AG04450 (cell line): ENCODE measurements around the gene PLA2G4F. TPM values are rescaled to one million over a fixed set of nuclear protein-coding genes. Genes with fewer than 3 reads are reported as not detected.

Source experiments
- CTCF ChIA-PET: fragments of 300-600, 350-600 bp; formaldehyde crosslinking; extraction: SDS; loops from one replicate; lab custom pipeline; 2022; ENCODE audit warnings: antibody characterized with exemption, inconsistent platforms; lab: Charles Lee
- POLR2A ChIA-PET: fragments of 350-600 bp; formaldehyde crosslinking; extraction: SDS; loops from one replicate; lab custom pipeline; 2021; ENCODE audit warnings: antibody characterized with exemption, inconsistent platforms; lab: Yijun Ruan, JAX
- DNase-seq: peaks from one replicate; pipeline ENCODE4 v3.0.0-alpha.2; 2011; ENCODE audit warnings: low read depth, low spot score
- H3K27ac ChIP-seq: one replicate; pipeline ENCODE4 v1.5.1; 2012; ENCODE audit warnings: low read depth, low read length, control low read depth
- H3K27me3 ChIP-seq: one replicate; pipeline ENCODE4 v1.6.0; 2012; ENCODE audit warnings: low read length; ENCODE audit not compliant: control insufficient read depth, insufficient read depth
- H3K4me3 ChIP-seq: 2 replicates; pipeline ENCODE4 v1.5.1; 2011; ENCODE audit warnings: mild to moderate bottlenecking, low read depth, low read length, control low read depth
- H3K9me3 ChIP-seq: 2 replicates; pipeline ENCODE4 v1.5.1; 2012; ENCODE audit warnings: low read length; ENCODE audit not compliant: control insufficient read depth, insufficient read depth
- polyA plus RNA-seq: library from polyadenylated mRNA; depleted of rRNA; stranded (reverse); fragments of >200 nt; gene quantifications from 2 replicates; pipeline ENCODE4 v1.2.3, GENCODE V29; 2011
- TF ChIP-seq, protein P1 (sequence below): IDR thresholded peaks from 2 replicates; pipeline ENCODE4 v1.5.1; 2011; ENCODE audit warnings: low read depth, low read length, control low read depth, inconsistent platforms

Gene PLA2G4F
- polyA plus RNA-seq, 1 experiment: not detected

DNA sequence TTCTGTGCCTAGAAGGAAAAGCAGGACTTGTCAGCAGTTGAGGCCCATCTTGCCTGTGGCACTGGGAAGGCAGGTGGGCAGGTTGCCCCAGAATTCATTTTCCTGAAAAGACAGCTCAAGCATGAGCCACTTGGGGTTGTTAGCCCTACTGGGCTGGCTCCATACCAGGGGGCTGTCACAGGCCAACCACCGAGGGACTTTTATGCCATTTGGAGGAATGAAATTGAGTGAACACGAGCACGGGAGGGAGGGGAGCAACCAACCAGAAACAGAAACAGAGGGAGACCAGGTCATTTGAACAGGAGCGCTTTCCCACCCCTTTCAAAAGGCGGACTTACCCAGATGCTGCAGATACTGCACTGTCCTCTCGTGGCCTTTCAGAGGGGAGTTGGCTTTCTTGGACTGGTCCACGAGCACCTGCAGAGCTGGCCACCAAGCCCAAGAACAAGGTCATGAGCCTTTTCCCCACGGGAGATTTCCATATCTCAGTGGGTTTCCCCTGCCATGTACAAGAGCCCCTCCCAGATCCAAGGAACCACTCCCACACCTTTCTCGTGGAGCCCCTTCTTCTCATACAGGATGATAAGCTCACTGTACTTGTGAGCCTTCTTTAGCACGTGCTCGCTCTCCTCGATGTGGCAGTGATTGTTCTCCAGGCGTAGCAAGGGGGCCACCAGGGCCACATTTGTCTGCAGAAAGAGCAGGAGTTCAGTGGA, 9.9 kb upstream of the PLA2G4F start:
- POLR2A ChIA-PET: no interaction called here
- Histone ChIP-seq H3K4me3 (no peak overlapping the region), H3K27ac (no peak overlapping the region), H3K9me3 (no peaks in the 10 kb centered on the region), H3K27me3 (no peaks in the 10 kb centered on the region)
- TF ChIP-seq, protein P1, sequence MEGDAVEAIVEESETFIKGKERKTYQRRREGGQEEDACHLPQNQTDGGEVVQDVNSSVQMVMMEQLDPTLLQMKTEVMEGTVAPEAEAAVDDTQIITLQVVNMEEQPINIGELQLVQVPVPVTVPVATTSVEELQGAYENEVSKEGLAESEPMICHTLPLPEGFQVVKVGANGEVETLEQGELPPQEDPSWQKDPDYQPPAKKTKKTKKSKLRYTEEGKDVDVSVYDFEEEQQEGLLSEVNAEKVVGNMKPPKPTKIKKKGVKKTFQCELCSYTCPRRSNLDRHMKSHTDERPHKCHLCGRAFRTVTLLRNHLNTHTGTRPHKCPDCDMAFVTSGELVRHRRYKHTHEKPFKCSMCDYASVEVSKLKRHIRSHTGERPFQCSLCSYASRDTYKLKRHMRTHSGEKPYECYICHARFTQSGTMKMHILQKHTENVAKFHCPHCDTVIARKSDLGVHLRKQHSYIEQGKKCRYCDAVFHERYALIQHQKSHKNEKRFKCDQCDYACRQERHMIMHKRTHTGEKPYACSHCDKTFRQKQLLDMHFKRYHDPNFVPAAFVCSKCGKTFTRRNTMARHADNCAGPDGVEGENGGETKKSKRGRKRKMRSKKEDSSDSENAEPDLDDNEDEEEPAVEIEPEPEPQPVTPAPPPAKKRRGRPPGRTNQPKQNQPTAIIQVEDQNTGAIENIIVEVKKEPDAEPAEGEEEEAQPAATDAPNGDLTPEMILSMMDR: no peak
- DNase-seq: no peak
- CTCF ChIA-PET: interaction anchor here (0.7 kb wide), 1 partner anchor 219 kb away, joined by 3 read pairs; no protein-coding TSS in a partner anchor

DNA sequence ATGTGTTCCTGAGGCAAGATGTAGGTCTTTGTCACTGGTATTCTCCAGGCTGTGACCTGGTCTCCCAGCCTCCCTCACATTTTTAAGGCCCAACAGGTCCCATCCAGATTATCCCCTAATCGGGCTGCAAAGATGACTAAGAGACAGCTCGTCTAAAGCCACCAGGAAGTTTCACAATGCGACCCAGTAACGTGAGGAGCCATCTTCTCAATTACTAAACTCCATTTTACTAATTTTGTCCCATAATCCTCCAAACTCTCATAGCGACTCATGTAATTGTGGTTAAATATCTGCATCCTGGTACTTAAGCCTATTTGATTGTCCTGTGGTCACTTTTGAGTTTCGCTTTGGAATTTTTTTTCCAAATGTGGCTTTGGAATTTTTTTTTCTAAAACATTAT, 8.7 kb upstream of the PLA2G4F start:
- no peaks in the 10 kb centered on the region for H3K27me3 ChIP-seq
- TF ChIP-seq, protein P1: no peak
- DNase-seq: no peak
- ChIA-PET CTCF (no interaction called here), POLR2A (interaction anchor here (0.6 kb wide), 1 partner anchor 97 kb away, joined by 4 read pairs; no protein-coding TSS in a partner anchor)
- H3K4me3 ChIP-seq: no peak overlapping the region
- H3K9me3 ChIP-seq: no peaks in the 10 kb centered on the region
- H3K27ac ChIP-seq: no peak overlapping the region

DNA sequence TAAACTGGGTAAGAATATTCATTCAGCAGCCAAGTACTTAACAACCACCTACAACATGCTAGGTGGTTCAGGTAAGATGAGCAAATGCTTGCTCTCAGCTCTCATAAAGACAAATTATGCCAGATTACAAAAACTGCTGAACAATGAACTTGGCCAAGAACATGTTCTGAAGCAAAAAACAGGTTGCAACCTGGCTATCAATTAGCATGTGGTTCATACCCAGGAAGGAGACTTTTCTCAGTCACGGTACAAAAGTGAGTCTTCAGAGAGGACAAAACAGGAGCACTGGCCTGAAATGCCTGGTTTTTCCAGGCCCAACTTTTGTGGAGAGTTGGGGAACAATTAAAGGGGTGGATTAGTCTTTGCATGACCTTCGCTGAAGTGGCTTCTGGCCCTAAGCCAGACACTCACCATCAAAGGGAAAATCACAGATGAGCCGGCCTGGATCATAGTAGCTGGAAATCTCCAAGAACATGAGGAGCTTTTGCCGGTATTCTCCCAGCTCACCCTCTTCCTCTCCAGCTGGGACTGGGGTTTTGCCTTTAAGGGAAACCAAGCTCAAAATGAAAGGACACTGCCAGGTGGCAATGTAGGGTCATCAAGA, 7.6 kb upstream of the PLA2G4F start:
- TF ChIP-seq, protein P1: no peak
- no peaks in the 10 kb centered on the region for H3K9me3 ChIP-seq
- POLR2A ChIA-PET: no interaction called here
- no peak for DNase-seq
- CTCF ChIA-PET: no interaction called here
- H3K27ac ChIP-seq: no peak overlapping the region
- H3K4me3 ChIP-seq: no peak overlapping the region
- H3K27me3 ChIP-seq: no peaks in the 10 kb centered on the region

DNA sequence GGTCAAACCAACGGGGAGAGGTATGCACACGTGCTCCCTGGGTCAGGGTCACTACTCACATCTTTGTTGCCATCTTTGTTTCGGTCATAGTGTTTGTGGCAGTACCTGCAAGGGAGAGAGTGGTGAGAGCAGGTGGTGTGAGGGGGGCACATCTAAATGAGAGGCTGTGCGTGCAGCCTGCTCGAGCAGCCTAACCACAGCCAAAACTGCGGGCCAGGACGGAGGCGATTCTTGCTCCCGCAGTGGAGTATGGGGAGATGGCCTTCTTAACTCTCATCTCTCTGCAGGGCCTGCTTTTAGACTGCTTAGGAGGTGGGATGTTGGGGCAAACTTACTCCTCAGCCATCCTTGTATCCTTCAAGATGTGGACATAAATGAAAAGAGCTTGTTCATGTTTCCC, 6.9 kb upstream of the PLA2G4F start:
- Histone ChIP-seq H3K9me3 (no peaks in the 10 kb centered on the region), H3K27ac (no peak overlapping the region), H3K4me3 (no peak overlapping the region), H3K27me3 (no peaks in the 10 kb centered on the region)
- no peak for DNase-seq
- ChIA-PET CTCF (no interaction called here), POLR2A (no interaction called here)
- TF ChIP-seq, protein P1: no peak

DNA sequence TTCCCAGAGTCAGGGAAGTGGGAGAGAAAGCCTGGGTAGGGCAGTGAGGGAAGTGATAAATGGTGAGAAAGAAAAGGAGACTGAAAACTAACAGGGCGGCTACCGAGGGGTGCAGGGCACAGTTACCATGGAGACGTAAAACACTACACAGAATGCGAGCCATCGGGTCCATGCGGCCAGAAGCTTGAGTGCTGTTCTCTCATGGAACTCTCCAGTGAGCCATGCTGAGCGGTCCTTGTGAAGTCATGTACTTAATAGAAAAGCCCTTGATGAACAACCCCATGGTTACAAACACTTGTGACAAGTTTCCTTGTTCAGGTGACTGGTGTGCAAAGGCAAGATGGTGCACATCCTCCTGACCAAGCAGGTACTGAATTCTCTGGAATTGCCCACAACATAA, 3.7 kb upstream of the PLA2G4F start:
- ChIA-PET POLR2A (no interaction called here), CTCF (interaction anchor here (1.6 kb wide), 1 partner anchor 22 kb away, joined by 4 read pairs; no protein-coding TSS in a partner anchor)
- Histone ChIP-seq H3K27ac (no peak overlapping the region), H3K27me3 (no peaks in the 10 kb centered on the region), H3K9me3 (no peaks in the 10 kb centered on the region; the same call in 1 of the 2 replicates), H3K4me3 (no peak overlapping the region)
- TF ChIP-seq, protein P1: no peak
- no peak for DNase-seq
